GM23338 (cell line): Measurements from ENCODE around the gene DSEL. TPM values are rescaled to one million over a fixed set of nuclear protein-coding genes. Genes with fewer than 3 reads are reported as not detected.

Source experiments
- ATAC-seq: fragments of 200-7000 bp; cut with Tn5 transposase; 3 replicates; pipeline ENCODE4 v1.9.1; 2020
- DNase-seq: peaks from one replicate; pipeline ENCODE4 v3.0.0-alpha.2; 2015; ENCODE audit warnings: low spot score
- H2AFZ ChIP-seq: fragments of 200-600 bp; sonication (generic); 2 replicates; pipeline ENCODE4 v1.8.0; 2016; ENCODE audit warnings: antibody characterized with exemption, mild to moderate bottlenecking, moderate library complexity
- H3F3A ChIP-seq: fragments of 200-600 bp; sonication (generic); replicated peaks from 2 replicates; pipeline ENCODE4 v1.8.0; 2017; ENCODE audit warnings: antibody characterized with exemption, mixed run types, low read depth
- H3K27ac ChIP-seq: fragments of 200-600 bp; sonication (generic); 2 replicates; pipeline ENCODE4 v1.6.1; 2016; ENCODE audit warnings: low read depth
- H3K27me3 ChIP-seq: fragments of 200-600 bp; sonication (generic); 2 replicates; pipeline ENCODE4 v1.8.0; 2016; ENCODE audit warnings: mild to moderate bottlenecking, mixed run types, moderate library complexity; ENCODE audit not compliant: insufficient read depth
- H3K36me3 ChIP-seq: fragments of 200-600 bp; sonication (generic); 2 replicates; pipeline ENCODE4 v1.8.0; 2016; ENCODE audit warnings: mild to moderate bottlenecking; ENCODE audit not compliant: insufficient read depth
- H3K4me1 ChIP-seq: fragments of 200-600 bp; sonication (generic); 2 replicates; pipeline ENCODE4 v1.8.0; 2016; ENCODE audit warnings: mild to moderate bottlenecking, moderate library complexity; ENCODE audit not compliant: insufficient read depth
- H3K4me2 ChIP-seq: fragments of 200-600 bp; sonication (generic); 2 replicates; pipeline ENCODE4 v1.7.1; 2017; ENCODE audit warnings: mixed run types
- H3K4me3 ChIP-seq: fragments of 200-600 bp; sonication (generic); 2 replicates; pipeline ENCODE4 v1.6.1; 2016; ENCODE audit warnings: mixed run types
- H3K79me2 ChIP-seq: fragments of 200-600 bp; sonication (generic); replicated peaks from 2 replicates; pipeline ENCODE4 v1.8.0; 2017; ENCODE audit warnings: mild to moderate bottlenecking; ENCODE audit not compliant: insufficient read depth
- H3K9me2 ChIP-seq: fragments of 200-600 bp; sonication (generic); 2 replicates; pipeline ENCODE4 v1.8.0; 2017; ENCODE audit not compliant: insufficient read depth
- H4K20me1 ChIP-seq: fragments of 200-600 bp; sonication (generic); replicated peaks from 2 replicates; pipeline ENCODE4 v1.8.0; 2017; ENCODE audit warnings: mild to moderate bottlenecking; ENCODE audit not compliant: insufficient read depth
- H3K27ac Mint-ChIP-seq: 2 replicates; pipeline ENCODE4 v1.8.0; 2020; ENCODE audit warnings: inconsistent platforms, mild to moderate bottlenecking, moderate library complexity, mixed read lengths
- H3K27me3 Mint-ChIP-seq: 3 replicates; pipeline ENCODE4 v1.8.0; 2022; ENCODE audit warnings: low read depth, mild to moderate bottlenecking, moderate library complexity, mixed read lengths, inconsistent platforms; ENCODE audit not compliant: insufficient read depth, poor library complexity
- H3K36me3 Mint-ChIP-seq: 3 replicates; pipeline ENCODE4 v1.8.0; 2021; ENCODE audit warnings: low read depth, mild to moderate bottlenecking, inconsistent platforms, moderate library complexity, mixed read lengths
- H3K4me1 Mint-ChIP-seq: 3 replicates; pipeline ENCODE4 v1.8.0; 2020; ENCODE audit warnings: mild to moderate bottlenecking, inconsistent platforms, mixed read lengths
- H3K4me3 Mint-ChIP-seq: 3 replicates; pipeline ENCODE4 v1.8.0; 2021; ENCODE audit warnings: moderate library complexity, mild to moderate bottlenecking, inconsistent platforms, mixed read lengths
- H3K9me3 Mint-ChIP-seq: 3 replicates; pipeline ENCODE4 v1.8.0; 2020; ENCODE audit warnings: moderate library complexity, mild to moderate bottlenecking, inconsistent platforms, mixed read lengths
- CREB1 ChIP-seq: fragments of 250-450 bp; sonication (Bioruptor Pico); IDR thresholded peaks from 2 replicates; pipeline ENCODE4 v1.5.0; 2020; ENCODE audit warnings: low read depth, mild to moderate bottlenecking, moderate library complexity
- CTCF ChIP-seq, 2 experiments: fragments of 200-600 bp in 1 of 2; sonication (generic) in 1 of 2; conservative IDR thresholded peaks; 2 replicates each; pipeline versions ENCODE4 v1.5.1 to v1.6.1; 2016 to 2017; ENCODE audit warnings: antibody characterized with exemption in 2 of 2, low read depth in 2 of 2, mild to moderate bottlenecking in 2 of 2, moderate library complexity in 1 of 2
- ETS1 ChIP-seq: IDR thresholded peaks from 2 replicates; pipeline ENCODE4 v1.6.1; 2016; ENCODE audit warnings: antibody characterized with exemption
- EZH2 ChIP-seq: fragments of 200-600 bp; sonication (generic); IDR thresholded peaks from one replicate; pipeline ENCODE4 v1.8.0; 2017; ENCODE audit warnings: antibody characterized with exemption, mild to moderate bottlenecking, low read depth; ENCODE audit not compliant: unreplicated experiment
- EZH2phosphoT487 ChIP-seq: fragments of 200-600 bp; sonication (generic); IDR thresholded peaks from one replicate; pipeline ENCODE4 v1.8.1; 2018; ENCODE audit warnings: antibody characterized with exemption; ENCODE audit not compliant: unreplicated experiment
- JUNB ChIP-seq: IDR thresholded peaks from one replicate; pipeline ENCODE4 v1.6.1; 2016; ENCODE audit warnings: antibody characterized with exemption; ENCODE audit not compliant: unreplicated experiment
- NANOG ChIP-seq: IDR thresholded peaks from 2 replicates; pipeline ENCODE4 v1.6.1; 2016; ENCODE audit warnings: antibody characterized with exemption, borderline replicate concordance
- POLR2AphosphoS5 ChIP-seq: IDR thresholded peaks from 2 replicates; pipeline ENCODE4 v1.6.1; 2016; ENCODE audit warnings: antibody characterized with exemption, low read depth
- REST ChIP-seq: IDR thresholded peaks from one replicate; pipeline ENCODE4 v1.6.1; 2018; ENCODE audit warnings: antibody characterized with exemption; ENCODE audit not compliant: unreplicated experiment
- STAT1 ChIP-seq: IDR thresholded peaks from one replicate; pipeline ENCODE4 v1.6.1; 2016; ENCODE audit warnings: antibody characterized with exemption; ENCODE audit not compliant: unreplicated experiment
- ZNF114 ChIP-seq: fragments of 250-450 bp; sonication (Bioruptor Pico); IDR thresholded peaks from 2 replicates; pipeline ENCODE4 v1.5.0; 2020; ENCODE audit warnings: mild to moderate bottlenecking, moderate library complexity
- ZNF331 ChIP-seq: fragments of 250-450 bp; sonication (Bioruptor Pico); IDR thresholded peaks from 2 replicates; pipeline ENCODE4 v1.5.0; 2020; ENCODE audit warnings: low read depth, mild to moderate bottlenecking, moderate library complexity
- polyA plus RNA-seq: library from polyadenylated mRNA; unstranded; fragments of >200 nt; fragmentation: Nextera tagmentation; extraction: Ambion mirVana; gene quantifications from 2 replicates; pipeline ENCODE4 v1.2.1, GENCODE V29; 2016
- total RNA-seq: library from RNA; depleted of rRNA; stranded (reverse); fragments of >200 nt; shearing (Covaris generic); gene quantifications from 2 replicates; pipeline ENCODE4 v1.2.3, GENCODE V29; 2014

DSEL gene
- total and polyA plus RNA-seq, 2 experiments from 2014 or later, result 5.7 to 24.1 TPM

- H3K36me3 ChIP-seq, result no peaks in the 10 kb centered on the region
- no peaks in the 10 kb centered on the region; the same call in 1 of the 2 replicates for H3K4me1 ChIP-seq
- no peak overlapping the region for H3K4me3 ChIP-seq
- no peaks in the 10 kb centered on the region for H3K36me3 Mint-ChIP-seq
- H3K4me2 ChIP-seq, result no peak overlapping the region
- DNase-seq, result peak; percentile 63
- TF ChIP-seq CREB1 (CRISPR knock-in tag) (no peak), NANOG (peak; percentile 65; the same call in 1 of the 2 replicates), REST (no peak), POLR2AphosphoS5 (0 out of 2 replicates have a peak, but pooled peaks have one; percentile 19), EZH2phosphoT487 (no peak)
- H3K79me2 ChIP-seq, result no peaks in the 10 kb centered on the region
- no peak overlapping the region for H3K27ac ChIP-seq
- H3K27ac Mint-ChIP-seq, result no peak overlapping the region
- no peaks in the 10 kb centered on the region for H3F3A ChIP-seq
- no peaks in the 10 kb centered on the region for H3K9me2 ChIP-seq
- H3K4me3 Mint-ChIP-seq, result no peak overlapping the region
- peak; percentile 68 for ATAC-seq
- peaks cover 13% of the 10 kb centered on the region; the same call in 1 of the 2 replicates for H4K20me1 ChIP-seq
- peaks cover 16% of the 10 kb centered on the region for H3K4me1 Mint-ChIP-seq
- peaks cover 37% of the 10 kb centered on the region for H3K27me3 Mint-ChIP-seq
- no peak overlapping the region for H2AFZ ChIP-seq
- no peaks in the 10 kb centered on the region for H3K9me3 Mint-ChIP-seq
- H3K27me3 ChIP-seq, result peaks cover 75% of the 10 kb centered on the region
Measured at GRCh38 chr18:67486534-67486933, 30.0 kb downstream of the DSEL start.

- ATAC-seq (no peak), DNase-seq (no peak)
- Histone ChIP-seq H2AFZ (no peak overlapping the region), H3K4me1 (no peaks in the 10 kb centered on the region; the same call in 1 of the 2 replicates), H3K27ac (no peak overlapping the region), H3K27me3 (peaks cover 75% of the 10 kb centered on the region), H3K4me3 (no peak overlapping the region), H3K4me2 (no peak overlapping the region), H4K20me1 (peaks cover 13% of the 10 kb centered on the region; the same call in 1 of the 2 replicates), H3F3A (no peaks in the 10 kb centered on the region), H3K9me2 (no peaks in the 10 kb centered on the region), H3K36me3 (no peaks in the 10 kb centered on the region), H3K79me2 (no peaks in the 10 kb centered on the region)
- Mint-ChIP-seq H3K36me3 (no peaks in the 10 kb centered on the region), H3K27ac (no peak overlapping the region), H3K4me1 (peaks cover 16% of the 10 kb centered on the region), H3K4me3 (no peak overlapping the region), H3K27me3 (peaks cover 37% of the 10 kb centered on the region), H3K9me3 (no peaks in the 10 kb centered on the region)
- TF ChIP-seq ETS1, result no peak
- no peak for TF ChIP-seq CREB1 (CRISPR knock-in tag)
- TF ChIP-seq REST, result no peak
- no peak for TF ChIP-seq EZH2phosphoT487
- no peak for TF ChIP-seq EZH2
- no peak for TF ChIP-seq CTCF (conservative IDR thresholded peaks at IDR 0.05; ENCODE audit: low read depth in 2 of 2)
- no peak for TF ChIP-seq ZNF114 (CRISPR knock-in tag)
- no peak for TF ChIP-seq ZNF331
- no peak for TF ChIP-seq JUNB
- no peak for TF ChIP-seq NANOG
- no peak for TF ChIP-seq STAT1
Measured at GRCh38 chr18:67485655-67486054, 30.9 kb downstream of the DSEL start.
